Ectodermal cell (in vitro differentiated cells): Measurements from ENCODE around the gene SIAE.
"Not testable (repeated sequence)": the region's sequence is repeated elsewhere in the genome, so short reads cannot be mapped to it uniquely, and the experiment has no call there.

Source experiments
- H3K27ac ChIP-seq: 2 replicates; pipeline ENCODE4 v1.7.0; 2013; ENCODE audit warnings: mild to moderate bottlenecking, low read depth, low read length; ENCODE audit not compliant: insufficient read depth, poor library complexity, severe bottlenecking
- H3K27me3 ChIP-seq: 2 replicates; pipeline ENCODE4 v1.7.0; 2013; ENCODE audit warnings: mild to moderate bottlenecking, low read length; ENCODE audit not compliant: insufficient read depth, control insufficient read depth, poor library complexity, severe bottlenecking
- H3K36me3 ChIP-seq: one replicate; pipeline ENCODE4 v1.7.0; 2013; ENCODE audit warnings: low read length; ENCODE audit not compliant: control insufficient read depth, insufficient read depth
- H3K4me1 ChIP-seq: one replicate; pipeline ENCODE4 v1.7.0; 2013; ENCODE audit warnings: low read length; ENCODE audit not compliant: control insufficient read depth, insufficient read depth
- H3K4me3 ChIP-seq: 2 replicates; pipeline ENCODE4 v1.7.0; 2013; ENCODE audit warnings: low read depth, low read length, control low read depth; ENCODE audit not compliant: insufficient read depth
- H3K9me3 ChIP-seq: 2 replicates; pipeline ENCODE4 v1.7.0; 2013; ENCODE audit warnings: mild to moderate bottlenecking, low read length, moderate library complexity; ENCODE audit not compliant: control insufficient read depth
- WGBS, 2 experiments: methylation state at CpG; one replicate each; pipeline ENCODE4 v1.1.7; 2013; ENCODE audit warnings: missing lambda C conversion rate in 2 of 2; 5-methylcytosine and 5-hydroxymethylcytosine counted together

Gene SIAE

GRCh38 chr11:124608147-124608546, 65.4 kb downstream of the SIAE start:
- no peaks in the 10 kb centered on the region for H3K27me3 ChIP-seq
- no peaks in the 10 kb centered on the region for H3K4me1 ChIP-seq
- H3K36me3 ChIP-seq = no peaks in the 10 kb centered on the region
- H3K9me3 ChIP-seq = no peaks in the 10 kb centered on the region
- no peak overlapping the region for H3K4me3 ChIP-seq
- H3K27ac ChIP-seq = no peak overlapping the region

GRCh38 chr11:124605719-124606118, 67.8 kb downstream of the SIAE start:
- H3K4me3 ChIP-seq = no peak overlapping the region
- no peaks in the 10 kb centered on the region for H3K27me3 ChIP-seq
- H3K36me3 ChIP-seq = no peaks in the 10 kb centered on the region
- H3K9me3 ChIP-seq = no peaks in the 10 kb centered on the region
- H3K27ac ChIP-seq = no peak overlapping the region
- no peaks in the 10 kb centered on the region for H3K4me1 ChIP-seq
- WGBS, 2 experiments = 96 to 97% methylated on average over 3 of the region's 3 CpGs

- H3K27me3 ChIP-seq, H3K4me1 ChIP-seq, H3K27ac ChIP-seq, H3K36me3 ChIP-seq, H3K9me3 ChIP-seq, H3K4me3 ChIP-seq: not testable (repeated sequence)
- 88 to 93% methylated on average over 1 to 3 of the region's 3 CpGs for WGBS, 2 experiments
Measured at GRCh38 chr11:124602723-124603122, 70.8 kb downstream of the SIAE start.

- Histone ChIP-seq H3K36me3 (no peaks in the 10 kb centered on the region), H3K27me3 (no peaks in the 10 kb centered on the region), H3K9me3 (no peaks in the 10 kb centered on the region), H3K4me1 (no peaks in the 10 kb centered on the region), H3K27ac (no peak overlapping the region), H3K4me3 (no peak overlapping the region)
- WGBS, 2 experiments = 87 to 89% methylated on average over 3 of the region's 3 CpGs
Measured at GRCh38 chr11:124602193-124602592, 71.3 kb downstream of the SIAE start.

GRCh38 chr11:124600621-124601320, 72.8 kb downstream of the SIAE start:
- Histone ChIP-seq H3K27me3 (no peaks in the 10 kb centered on the region), H3K27ac (no peak overlapping the region), H3K36me3 (no peaks in the 10 kb centered on the region), H3K4me1 (no peaks in the 10 kb centered on the region), H3K4me3 (no peak overlapping the region), H3K9me3 (no peaks in the 10 kb centered on the region)
- WGBS, 2 experiments = 37 to 68% methylated on average over 3 to 4 of the region's 5 CpGs

GRCh38 chr11:124597626-124598025, 75.9 kb downstream of the SIAE start:
- no peaks in the 10 kb centered on the region for H3K27me3 ChIP-seq
- H3K4me1 ChIP-seq = no peaks in the 10 kb centered on the region
- no peak overlapping the region for H3K4me3 ChIP-seq

GRCh38 chr11:124595302-124595701, 78.2 kb downstream of the SIAE start:
- H3K36me3 ChIP-seq = no peaks in the 10 kb centered on the region
- no peak overlapping the region for H3K4me3 ChIP-seq
- H3K27me3 ChIP-seq = no peaks in the 10 kb centered on the region
- 81 to 91% methylated on average over 3 of the region's 3 CpGs for WGBS, 2 experiments
- H3K9me3 ChIP-seq = no peaks in the 10 kb centered on the region
- H3K27ac ChIP-seq = no peak overlapping the region
- no peaks in the 10 kb centered on the region for H3K4me1 ChIP-seq

More at GRCh38 chr11:124597626-124598025, 75.9 kb downstream of the SIAE start:
- H3K9me3 ChIP-seq = no peaks in the 10 kb centered on the region
- no peak overlapping the region for H3K27ac ChIP-seq
- H3K36me3 ChIP-seq = no peaks in the 10 kb centered on the region

GRCh38 chr11:124592627-124593026, 80.9 kb downstream of the SIAE start:
- H3K27ac ChIP-seq = no peak overlapping the region
- no peaks in the 10 kb centered on the region for H3K9me3 ChIP-seq
- WGBS, 2 experiments = 87 to 94% methylated on average over 6 of the region's 6 CpGs
- H3K36me3 ChIP-seq = no peaks in the 10 kb centered on the region
- H3K27me3 ChIP-seq = no peaks in the 10 kb centered on the region
- H3K4me3 ChIP-seq = no peak overlapping the region
- no peaks in the 10 kb centered on the region for H3K4me1 ChIP-seq

- 93 to 94% methylated on average over 2 of the region's 2 CpGs for WGBS, 2 experiments
- Histone ChIP-seq H3K27ac (no peak overlapping the region), H3K4me3 (no peak overlapping the region), H3K27me3 (no peaks in the 10 kb centered on the region), H3K36me3 (no peaks in the 10 kb centered on the region), H3K4me1 (no peaks in the 10 kb centered on the region), H3K9me3 (no peaks in the 10 kb centered on the region)
Measured at GRCh38 chr11:124591430-124591829, 82.1 kb downstream of the SIAE start.

- Histone ChIP-seq H3K27ac (no peak overlapping the region), H3K4me1 (no peaks in the 10 kb centered on the region), H3K4me3 (no peak overlapping the region), H3K9me3 (no peaks in the 10 kb centered on the region), H3K36me3 (no peaks in the 10 kb centered on the region), H3K27me3 (no peaks in the 10 kb centered on the region)
- WGBS, 2 experiments = 50 to 73% methylated on average over 3 of the region's 3 CpGs
Measured at GRCh38 chr11:124586238-124586860, 87.2 kb downstream of the SIAE start.
